A549 (cell line): Measurements from ENCODE around the gene TBX6.

Experiments used
- CBX8 ChIP-seq: fragments of 200-600 bp; sonication (generic); IDR thresholded peaks from 2 replicates; pipeline ENCODE4 v1.6.1; 2016
- CHD2 ChIP-seq: fragments of 150-350 bp; IDR thresholded peaks from 2 replicates; pipeline ENCODE4 v1.6.1; 2014; ENCODE audit warnings: low read length; ENCODE audit not compliant: partially characterized antibody
- EP300 ChIP-seq, 2 experiments: fragments of >200 bp; sonication (Bioruptor Twin); formaldehyde crosslinking; IDR thresholded peaks; 2 replicates in 1 of 2; 3 replicates in 1 of 2; pipeline ENCODE4 v1.6.1; 2016 to 2017
- HDAC2 ChIP-seq: fragments of 200-600 bp; sonication (generic); IDR thresholded peaks from 2 replicates; pipeline ENCODE4 v1.6.1; 2016
- HOXA7 ChIP-seq: fragments of 250-450 bp; sonication (Bioruptor Pico); IDR thresholded peaks from 2 replicates; pipeline ENCODE4 v1.5.0; 2020; ENCODE audit warnings: mild to moderate bottlenecking, moderate library complexity
- HOXB13 ChIP-seq: fragments of 250-450 bp; sonication (Bioruptor Pico); IDR thresholded peaks from 2 replicates; pipeline ENCODE4 v1.5.0; 2020; ENCODE audit warnings: low read depth, mild to moderate bottlenecking, moderate library complexity
- MAFK ChIP-seq: fragments of 450-650 bp; IDR thresholded peaks from 2 replicates; pipeline ENCODE4 v1.6.1; 2014; ENCODE audit not compliant: partially characterized antibody
- POLR2A ChIP-seq: IDR thresholded peaks from 2 replicates; pipeline ENCODE4 v1.6.1; 2012; ENCODE audit warnings: mild to moderate bottlenecking, low read length
- RCOR1 ChIP-seq: fragments of 150-350 bp; IDR thresholded peaks from 2 replicates; pipeline ENCODE4 v1.6.1; 2014; ENCODE audit warnings: antibody characterized with exemption, low read length, low read depth
- TF ChIP-seq, protein P1 (sequence below): fragments of 450-650 bp; IDR thresholded peaks from 2 replicates; pipeline ENCODE4 v1.6.1; 2014; ENCODE audit warnings: antibody characterized with exemption
- TF ChIP-seq, protein P2 (sequence below): fragments of >200 bp; sonication (Bioruptor Twin); formaldehyde crosslinking; IDR thresholded peaks from 3 replicates; pipeline ENCODE4 v1.5.1; 2016
- TF ChIP-seq, protein P3 (sequence below): fragments of 200-600 bp; sonication (generic); IDR thresholded peaks from 2 replicates; pipeline ENCODE4 v1.6.1; 2016; ENCODE audit warnings: antibody characterized with exemption, mild to moderate bottlenecking, moderate library complexity
- TF ChIP-seq, protein P4 (sequence below): IDR thresholded peaks from 2 replicates; pipeline ENCODE4 v1.6.1; 2012

DNA sequence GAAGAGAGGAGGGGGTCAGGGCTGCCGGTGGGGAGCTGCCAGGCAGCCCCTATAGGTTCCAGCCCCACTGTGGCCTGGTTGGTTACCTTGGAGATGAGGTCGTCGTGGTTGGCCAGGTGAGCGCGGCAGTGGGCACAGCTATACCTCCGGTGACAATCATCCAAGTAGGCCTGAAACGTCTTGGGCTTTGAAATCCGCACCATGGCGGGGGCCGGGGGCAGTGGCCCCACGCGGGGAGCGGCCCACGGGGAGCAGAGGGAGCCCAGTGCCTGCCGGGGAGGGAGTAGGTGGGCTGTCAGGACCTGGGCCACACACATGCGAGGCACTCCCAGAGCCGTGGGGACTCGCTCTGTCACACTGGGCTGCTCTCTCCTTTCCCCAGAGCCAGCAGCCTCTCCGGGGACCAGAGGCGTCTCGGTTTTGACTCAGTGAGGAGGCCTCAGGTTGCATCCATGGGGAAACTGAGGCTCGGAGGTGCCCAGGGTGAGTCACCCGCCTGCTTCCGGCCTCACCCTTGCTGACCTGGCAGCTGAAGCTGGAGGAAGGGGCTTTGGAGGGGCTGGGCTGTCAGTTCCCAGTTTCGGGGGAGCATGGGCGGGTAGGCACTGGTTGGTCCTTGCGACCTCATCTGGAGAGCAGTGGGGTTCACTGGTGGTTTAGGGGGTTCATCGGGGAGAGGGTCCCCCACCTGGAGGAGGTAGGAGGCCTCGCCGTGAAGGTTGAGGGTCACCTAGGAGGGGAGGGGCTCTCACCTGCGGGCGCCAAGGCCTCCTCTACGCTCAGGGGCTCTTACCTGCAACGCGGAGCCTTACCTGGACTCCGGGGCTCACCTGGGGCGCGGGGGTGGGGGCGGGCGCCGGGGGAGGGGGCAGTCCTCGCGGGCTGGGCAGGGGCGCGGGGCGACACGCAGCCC, 3.7 kb upstream of the TBX6 start:
- TF ChIP-seq, protein P1, sequence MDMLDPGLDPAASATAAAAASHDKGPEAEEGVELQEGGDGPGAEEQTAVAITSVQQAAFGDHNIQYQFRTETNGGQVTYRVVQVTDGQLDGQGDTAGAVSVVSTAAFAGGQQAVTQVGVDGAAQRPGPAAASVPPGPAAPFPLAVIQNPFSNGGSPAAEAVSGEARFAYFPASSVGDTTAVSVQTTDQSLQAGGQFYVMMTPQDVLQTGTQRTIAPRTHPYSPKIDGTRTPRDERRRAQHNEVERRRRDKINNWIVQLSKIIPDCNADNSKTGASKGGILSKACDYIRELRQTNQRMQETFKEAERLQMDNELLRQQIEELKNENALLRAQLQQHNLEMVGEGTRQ = no peak
- TF ChIP-seq, protein P2, sequence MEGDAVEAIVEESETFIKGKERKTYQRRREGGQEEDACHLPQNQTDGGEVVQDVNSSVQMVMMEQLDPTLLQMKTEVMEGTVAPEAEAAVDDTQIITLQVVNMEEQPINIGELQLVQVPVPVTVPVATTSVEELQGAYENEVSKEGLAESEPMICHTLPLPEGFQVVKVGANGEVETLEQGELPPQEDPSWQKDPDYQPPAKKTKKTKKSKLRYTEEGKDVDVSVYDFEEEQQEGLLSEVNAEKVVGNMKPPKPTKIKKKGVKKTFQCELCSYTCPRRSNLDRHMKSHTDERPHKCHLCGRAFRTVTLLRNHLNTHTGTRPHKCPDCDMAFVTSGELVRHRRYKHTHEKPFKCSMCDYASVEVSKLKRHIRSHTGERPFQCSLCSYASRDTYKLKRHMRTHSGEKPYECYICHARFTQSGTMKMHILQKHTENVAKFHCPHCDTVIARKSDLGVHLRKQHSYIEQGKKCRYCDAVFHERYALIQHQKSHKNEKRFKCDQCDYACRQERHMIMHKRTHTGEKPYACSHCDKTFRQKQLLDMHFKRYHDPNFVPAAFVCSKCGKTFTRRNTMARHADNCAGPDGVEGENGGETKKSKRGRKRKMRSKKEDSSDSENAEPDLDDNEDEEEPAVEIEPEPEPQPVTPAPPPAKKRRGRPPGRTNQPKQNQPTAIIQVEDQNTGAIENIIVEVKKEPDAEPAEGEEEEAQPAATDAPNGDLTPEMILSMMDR = no peak
- no peak for TF ChIP-seq HOXB13 (CRISPR knock-in tag)
- TF ChIP-seq, protein P3, sequence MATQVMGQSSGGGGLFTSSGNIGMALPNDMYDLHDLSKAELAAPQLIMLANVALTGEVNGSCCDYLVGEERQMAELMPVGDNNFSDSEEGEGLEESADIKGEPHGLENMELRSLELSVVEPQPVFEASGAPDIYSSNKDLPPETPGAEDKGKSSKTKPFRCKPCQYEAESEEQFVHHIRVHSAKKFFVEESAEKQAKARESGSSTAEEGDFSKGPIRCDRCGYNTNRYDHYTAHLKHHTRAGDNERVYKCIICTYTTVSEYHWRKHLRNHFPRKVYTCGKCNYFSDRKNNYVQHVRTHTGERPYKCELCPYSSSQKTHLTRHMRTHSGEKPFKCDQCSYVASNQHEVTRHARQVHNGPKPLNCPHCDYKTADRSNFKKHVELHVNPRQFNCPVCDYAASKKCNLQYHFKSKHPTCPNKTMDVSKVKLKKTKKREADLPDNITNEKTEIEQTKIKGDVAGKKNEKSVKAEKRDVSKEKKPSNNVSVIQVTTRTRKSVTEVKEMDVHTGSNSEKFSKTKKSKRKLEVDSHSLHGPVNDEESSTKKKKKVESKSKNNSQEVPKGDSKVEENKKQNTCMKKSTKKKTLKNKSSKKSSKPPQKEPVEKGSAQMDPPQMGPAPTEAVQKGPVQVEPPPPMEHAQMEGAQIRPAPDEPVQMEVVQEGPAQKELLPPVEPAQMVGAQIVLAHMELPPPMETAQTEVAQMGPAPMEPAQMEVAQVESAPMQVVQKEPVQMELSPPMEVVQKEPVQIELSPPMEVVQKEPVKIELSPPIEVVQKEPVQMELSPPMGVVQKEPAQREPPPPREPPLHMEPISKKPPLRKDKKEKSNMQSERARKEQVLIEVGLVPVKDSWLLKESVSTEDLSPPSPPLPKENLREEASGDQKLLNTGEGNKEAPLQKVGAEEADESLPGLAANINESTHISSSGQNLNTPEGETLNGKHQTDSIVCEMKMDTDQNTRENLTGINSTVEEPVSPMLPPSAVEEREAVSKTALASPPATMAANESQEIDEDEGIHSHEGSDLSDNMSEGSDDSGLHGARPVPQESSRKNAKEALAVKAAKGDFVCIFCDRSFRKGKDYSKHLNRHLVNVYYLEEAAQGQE = no peak
- no peak for TF ChIP-seq POLR2A
- no peak for TF ChIP-seq EP300 (IDR thresholded peaks at IDR 0.05)
- no peak for TF ChIP-seq HDAC2
- TF ChIP-seq RCOR1 = no peak
- no peak for TF ChIP-seq CHD2
- no peak for TF ChIP-seq MAFK
- TF ChIP-seq, protein P4, sequence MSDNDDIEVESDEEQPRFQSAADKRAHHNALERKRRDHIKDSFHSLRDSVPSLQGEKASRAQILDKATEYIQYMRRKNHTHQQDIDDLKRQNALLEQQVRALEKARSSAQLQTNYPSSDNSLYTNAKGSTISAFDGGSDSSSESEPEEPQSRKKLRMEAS = no peak
- TF ChIP-seq HOXA7 (CRISPR knock-in tag) = no peak
- no peak for TF ChIP-seq CBX8
